PC-3 (cell line): Measurements from ENCODE around the gene TMEM81.

Source experiments
- CTCF ChIP-seq: fragments of 300-600 bp; sonication (generic); conservative IDR thresholded peaks from 2 replicates; pipeline ENCODE4 v1.5.1; 2017; ENCODE audit warnings: antibody characterized with exemption, low read depth, mild to moderate bottlenecking, low read length
- EZH2 ChIP-seq: fragments of 300-600 bp; sonication (generic); IDR thresholded peaks from one replicate; pipeline ENCODE4 v1.6.1; 2017; ENCODE audit warnings: antibody characterized with exemption, mild to moderate bottlenecking, low read length; ENCODE audit not compliant: unreplicated experiment
- EZH2phosphoT487 ChIP-seq: fragments of 300-600 bp; sonication (generic); IDR thresholded peaks from 2 replicates; pipeline ENCODE4 v1.6.1; 2018; ENCODE audit warnings: mild to moderate bottlenecking, antibody characterized with exemption, low read length, borderline replicate concordance

- no peak for TF ChIP-seq EZH2
- no peak for TF ChIP-seq CTCF
- TF ChIP-seq EZH2phosphoT487 = no peak
Measured at GRCh38 chr1:205056188-205056611, 28.1 kb downstream of the TMEM81 start.
